ENCODE results near the gene KCNQ5.
"Not testable (repeated sequence)": the region's sequence is repeated elsewhere in the genome, so short reads cannot be mapped to it uniquely, and the experiment has no call there.

The KCNQ5 gene

GRCh38 chr6:73157870-73158269 is 536.0 kb downstream of the KCNQ5 start:
- DNase-seq (ENCODE audit: low read depth in 1 of 2, low spot score in 1 of 2) = no peak

- no peak for DNase-seq (ENCODE audit: low read depth in 1 of 2, low spot score in 1 of 2)
These were observed 547.2 kb downstream of the KCNQ5 start for GRCh38 chr6:73169111-73169510.

- no peak for DNase-seq (ENCODE audit: low read depth in 1 of 2, low spot score in 1 of 2)
These were observed 547.8 kb downstream of the KCNQ5 start for GRCh38 chr6:73169633-73170032.

GRCh38 chr6:73174646-73175045 is 552.8 kb downstream of the KCNQ5 start:
- DNase-seq (ENCODE audit: low read depth in 1 of 2, low spot score in 1 of 2) = no peak

GRCh38 chr6:73176057-73176456 is 554.2 kb downstream of the KCNQ5 start:
- no peak for DNase-seq (ENCODE audit: low read depth in 1 of 2, low spot score in 1 of 2)

GRCh38 chr6:73177221-73177944 is 555.5 kb downstream of the KCNQ5 start:
- no peak for DNase-seq (ENCODE audit: low read depth in 1 of 2, low spot score in 1 of 2)

GRCh38 chr6:73180076-73180738 is 558.3 kb downstream of the KCNQ5 start:
- no peak for DNase-seq (ENCODE audit: low read depth in 1 of 2, low spot score in 1 of 2)

- peak in 1 of 2 donors; percentile 5 for DNase-seq (ENCODE audit: low read depth in 1 of 2, low spot score in 1 of 2)
These were observed 559.1 kb downstream of the KCNQ5 start for GRCh38 chr6:73180763-73181619.

GRCh38 chr6:73182021-73182607 is 560.2 kb downstream of the KCNQ5 start:
- no peak for DNase-seq (ENCODE audit: low read depth in 1 of 2, low spot score in 1 of 2)

GRCh38 chr6:73193302-73193701 is 571.4 kb downstream of the KCNQ5 start:
- DNase-seq (ENCODE audit: low read depth in 1 of 2, low spot score in 1 of 2) = not testable (repeated sequence)

GRCh38 chr6:73194744-73195143 is 572.9 kb downstream of the KCNQ5 start:
- no peak for DNase-seq (ENCODE audit: low read depth in 1 of 2, low spot score in 1 of 2)

- no peak for DNase-seq (ENCODE audit: low read depth in 1 of 2, low spot score in 1 of 2)
These were observed 578.4 kb downstream of the KCNQ5 start for GRCh38 chr6:73200247-73200646.

- DNase-seq (ENCODE audit: low read depth in 1 of 2, low spot score in 1 of 2) = no peak
These were observed 578.9 kb downstream of the KCNQ5 start for GRCh38 chr6:73200735-73201134.

GRCh38 chr6:73203098-73203497 is 581.2 kb downstream of the KCNQ5 start:
- no peak for DNase-seq (ENCODE audit: low read depth in 1 of 2, low spot score in 1 of 2)

- DNase-seq (ENCODE audit: low read depth in 1 of 2, low spot score in 1 of 2) = no peak
These were observed 582.4 kb downstream of the KCNQ5 start for GRCh38 chr6:73204252-73204651.

GRCh38 chr6:73207221-73207837 is 585.5 kb downstream of the KCNQ5 start:
- no peak for DNase-seq (ENCODE audit: low read depth in 1 of 2, low spot score in 1 of 2)

- DNase-seq (ENCODE audit: low read depth in 1 of 2, low spot score in 1 of 2) = no peak
These were observed 587.3 kb downstream of the KCNQ5 start for GRCh38 chr6:73209117-73209516.

GRCh38 chr6:73216859-73217258 is 595.0 kb downstream of the KCNQ5 start:
- no peak for DNase-seq (ENCODE audit: low read depth in 1 of 2, low spot score in 1 of 2)

- no peak for DNase-seq (ENCODE audit: low read depth in 1 of 2, low spot score in 1 of 2)
These were observed 603.5 kb downstream of the KCNQ5 start, which contains the start of gene KHDC1L for GRCh38 chr6:73225396-73225795. Gene KHDC1L, minus strand, starts transcription at chr6:73225496. Its CDS starts 88 bp downstream, at chr6:73225408.

GRCh38 chr6:73227606-73228255 is 605.9 kb downstream of the KCNQ5 start:
- no peak for DNase-seq (ENCODE audit: low read depth in 1 of 2, low spot score in 1 of 2)
